ENCODE measurements around the gene WFIKKN1.

Gene WFIKKN1

DNA sequence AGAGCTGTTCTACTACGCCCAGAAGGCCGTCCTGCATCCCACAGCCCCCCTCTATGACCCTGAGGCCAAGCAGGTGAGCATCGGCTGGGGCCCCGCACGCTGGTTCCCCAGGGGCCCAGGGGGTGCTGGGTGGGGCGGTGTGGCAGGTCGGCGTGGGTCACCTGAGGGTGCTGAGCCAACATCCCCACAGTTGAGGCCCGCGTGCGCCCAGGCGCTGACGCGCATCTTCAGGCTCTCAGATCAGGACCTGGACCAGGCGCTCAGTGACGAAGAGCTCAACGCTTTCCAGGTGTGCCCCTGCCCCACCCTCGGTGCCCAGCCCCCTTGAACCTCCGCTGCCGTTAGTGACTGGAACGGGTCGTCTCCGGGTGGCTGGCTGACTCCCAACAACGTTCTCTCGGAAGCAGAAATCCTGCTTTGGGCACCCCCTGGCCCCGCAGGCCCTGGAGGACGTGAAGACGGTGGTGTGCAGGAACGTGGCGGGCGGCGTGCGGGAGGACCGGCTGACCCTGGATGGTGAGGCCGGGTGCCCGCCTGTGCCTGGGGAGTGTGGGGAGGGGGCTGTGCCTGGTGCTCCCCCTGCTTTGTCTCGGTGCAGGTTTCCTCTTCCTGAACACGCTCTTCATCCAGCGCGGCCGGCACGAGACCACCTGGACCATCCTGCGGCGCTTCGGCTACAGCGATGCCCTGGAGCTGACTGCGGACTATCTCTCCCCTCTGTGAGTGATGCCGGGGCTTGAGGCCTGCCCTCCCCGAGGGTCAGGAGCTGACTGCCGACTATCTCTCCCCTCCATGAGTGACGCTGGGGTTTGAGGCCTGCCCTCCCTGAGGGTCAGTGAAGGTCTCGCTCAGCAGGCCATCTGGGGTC, 39.9 kb downstream of the WFIKKN1 start:
- no peak overlapping the region for H3K4me3 ChIP-seq (replicated peaks in 1 of 2; ENCODE audit: low read depth in 2 of 2, low read length in 2 of 2)
- TF ChIP-seq, protein P1, sequence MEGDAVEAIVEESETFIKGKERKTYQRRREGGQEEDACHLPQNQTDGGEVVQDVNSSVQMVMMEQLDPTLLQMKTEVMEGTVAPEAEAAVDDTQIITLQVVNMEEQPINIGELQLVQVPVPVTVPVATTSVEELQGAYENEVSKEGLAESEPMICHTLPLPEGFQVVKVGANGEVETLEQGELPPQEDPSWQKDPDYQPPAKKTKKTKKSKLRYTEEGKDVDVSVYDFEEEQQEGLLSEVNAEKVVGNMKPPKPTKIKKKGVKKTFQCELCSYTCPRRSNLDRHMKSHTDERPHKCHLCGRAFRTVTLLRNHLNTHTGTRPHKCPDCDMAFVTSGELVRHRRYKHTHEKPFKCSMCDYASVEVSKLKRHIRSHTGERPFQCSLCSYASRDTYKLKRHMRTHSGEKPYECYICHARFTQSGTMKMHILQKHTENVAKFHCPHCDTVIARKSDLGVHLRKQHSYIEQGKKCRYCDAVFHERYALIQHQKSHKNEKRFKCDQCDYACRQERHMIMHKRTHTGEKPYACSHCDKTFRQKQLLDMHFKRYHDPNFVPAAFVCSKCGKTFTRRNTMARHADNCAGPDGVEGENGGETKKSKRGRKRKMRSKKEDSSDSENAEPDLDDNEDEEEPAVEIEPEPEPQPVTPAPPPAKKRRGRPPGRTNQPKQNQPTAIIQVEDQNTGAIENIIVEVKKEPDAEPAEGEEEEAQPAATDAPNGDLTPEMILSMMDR (IDR thresholded peaks at IDR 0.05; ENCODE audit: low read depth, low read length) = no peak
- no peak for DNase-seq (ENCODE audit: low read depth in 2 of 2)

- no peak overlapping the region for H3K4me3 ChIP-seq (replicated peaks in 1 of 2; ENCODE audit: low read depth in 2 of 2, low read length in 2 of 2)
- DNase-seq (ENCODE audit: low read depth in 2 of 2) = no peak
- TF ChIP-seq, protein P1 (IDR thresholded peaks at IDR 0.05; ENCODE audit: low read depth, low read length) = no peak
Measured at GRCh38 chr16:671353-672131, 40.8 kb downstream of the WFIKKN1 start.

DNA sequence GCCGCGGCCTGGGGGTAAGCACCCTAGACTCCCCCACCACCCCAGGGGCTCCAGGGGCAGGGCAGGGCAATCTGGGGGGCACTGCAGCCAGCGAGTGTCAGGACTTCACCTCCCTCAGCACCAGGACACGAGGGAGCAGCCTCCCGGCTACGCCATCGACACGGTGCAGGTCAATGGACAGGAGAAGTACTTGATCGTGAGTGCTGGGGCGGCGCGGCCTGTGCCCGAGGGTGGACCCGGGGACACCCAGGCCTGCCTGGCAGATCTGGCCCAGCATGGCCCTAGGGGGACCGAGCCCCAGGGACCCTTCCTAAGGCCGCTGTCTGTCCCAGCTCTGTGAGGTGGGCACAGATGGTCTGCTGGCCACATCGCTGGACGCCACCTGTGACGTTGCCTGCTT, 41.6 kb downstream of the WFIKKN1 start:
- no peak for DNase-seq (ENCODE audit: low read depth in 2 of 2)
- TF ChIP-seq, protein P1 (IDR thresholded peaks at IDR 0.05; ENCODE audit: low read depth, low read length) = no peak
- no peak overlapping the region for H3K4me3 ChIP-seq (replicated peaks in 1 of 2; ENCODE audit: low read depth in 2 of 2, low read length in 2 of 2)

DNA sequence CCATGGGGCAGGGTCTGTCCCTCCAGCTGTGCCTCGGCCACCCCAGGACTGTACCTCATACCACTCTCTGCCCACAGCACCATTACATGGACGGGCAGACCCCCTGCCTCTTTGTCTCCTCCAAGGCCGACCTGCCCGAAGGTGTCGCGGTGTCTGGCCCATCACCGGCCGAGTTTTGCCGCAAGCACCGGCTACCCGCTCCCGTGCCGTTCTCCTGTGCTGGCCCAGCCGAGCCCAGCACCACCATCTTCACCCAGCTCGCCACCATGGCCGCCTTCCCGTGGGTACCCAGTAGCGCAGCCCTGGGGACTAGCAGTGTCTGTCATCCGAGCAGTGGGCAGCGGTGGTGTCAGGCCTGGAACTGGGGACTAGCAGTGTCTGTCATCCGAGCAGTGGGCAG, 42.1 kb downstream of the WFIKKN1 start:
- TF ChIP-seq, protein P1 (IDR thresholded peaks at IDR 0.05; ENCODE audit: low read depth, low read length) = no peak
- no peak for DNase-seq (ENCODE audit: low read depth in 2 of 2)
- no peak overlapping the region for H3K4me3 ChIP-seq (replicated peaks in 1 of 2; ENCODE audit: low read depth in 2 of 2, low read length in 2 of 2)

- DNase-seq (ENCODE audit: low read depth in 2 of 2) = no peak
- no peak overlapping the region for H3K4me3 ChIP-seq (replicated peaks in 1 of 2; ENCODE audit: low read depth in 2 of 2, low read length in 2 of 2)
- TF ChIP-seq, protein P1 (IDR thresholded peaks at IDR 0.05; ENCODE audit: low read depth, low read length) = no peak
Measured at GRCh38 chr16:673399-673991, 42.7 kb downstream of the WFIKKN1 start.

GRCh38 chr16:674214-674881, 43.6 kb downstream of the WFIKKN1 start:
- no peak for DNase-seq (ENCODE audit: low read depth in 2 of 2)
- no peak overlapping the region for H3K4me3 ChIP-seq (replicated peaks in 1 of 2; ENCODE audit: low read depth in 2 of 2, low read length in 2 of 2)
- TF ChIP-seq, protein P1 (IDR thresholded peaks at IDR 0.05; ENCODE audit: low read depth, low read length) = no peak

Measured in cardiac fibroblast (primary cell).